K562 (cell line): ENCODE data around the gene HMCN1. TPM values are rescaled to one million over a fixed set of nuclear protein-coding genes. Genes with fewer than 3 reads are reported as not detected.
A peak's percentile ranks its signal among the peaks of the same experiment; 100 is the strongest.

Experiments
- CBX8 ChIP-seq: fragments of 200-600 bp; sonication (generic); IDR thresholded peaks from 2 replicates; pipeline ENCODE4 v1.6.1; 2012; ENCODE audit warnings: borderline replicate concordance, mixed run types, low read depth, mild to moderate bottlenecking, moderate library complexity, mixed read lengths, low read length, control low read depth, inconsistent platforms; ENCODE audit not compliant: poor library complexity, severe bottlenecking; ENCODE audit errors: extremely low read depth
- CEBPG ChIP-seq, 3 experiments: fragments of 200-800 bp in 1 of 3; sonication (Bioruptor generic) in 1 of 3; sonication (generic) in 1 of 3; formaldehyde crosslinking in 1 of 3; IDR thresholded peaks in 2 of 3; conservative IDR thresholded peaks in 1 of 3; 2 replicates each; pipeline versions ENCODE4 v1.6.1 to v1.8.0; 2016 to 2022; ENCODE audit warnings: missing compliant biosample characterization in 2 of 3, missing genetic modification characterization in 2 of 3, mild to moderate bottlenecking in 1 of 3, missing genetic modification reagents in 1 of 3
- CHD1 ChIP-seq: fragments of 200-600 bp; sonication (generic); IDR thresholded peaks from one replicate; pipeline ENCODE4 v1.6.1; 2012; ENCODE audit warnings: mild to moderate bottlenecking, moderate library complexity, low read length, inconsistent platforms
- DIDO1 ChIP-seq: fragments of 450-650 bp; IDR thresholded peaks from 2 replicates; pipeline ENCODE4 v1.6.1; 2016; ENCODE audit warnings: low read depth, missing biosample characterization, missing genetic modification characterization
- ERF ChIP-seq: fragments of 450-650 bp; formaldehyde crosslinking; IDR thresholded peaks from 2 replicates; pipeline ENCODE4 v1.4.0; 2020; ENCODE audit warnings: mild to moderate bottlenecking, mixed read lengths
- GATAD2B ChIP-seq: fragments of 450-650 bp; IDR thresholded peaks from 2 replicates; pipeline ENCODE4 v1.6.1; 2017; ENCODE audit warnings: mild to moderate bottlenecking, borderline replicate concordance
- MAFK ChIP-seq: IDR thresholded peaks from 2 replicates; pipeline ENCODE4 v1.6.1; 2011; ENCODE audit warnings: low read length, improper control_type of control experiment
- MBD2 ChIP-seq: sonication (generic); IDR thresholded peaks from 2 replicates; pipeline ENCODE4 v1.6.1; 2016; ENCODE audit warnings: low read depth, borderline replicate concordance
- POLR3G ChIP-seq: IDR thresholded peaks from 2 replicates; pipeline ENCODE4 v1.6.1; 2011; ENCODE audit not compliant: insufficient read length, insufficient replicate concordance; ENCODE audit errors: extremely low read depth
- RBM17 ChIP-seq: fragments of 200-400 bp; formaldehyde crosslinking; IDR thresholded peaks from 2 replicates; pipeline ENCODE4 v1.6.1; 2017; ENCODE audit warnings: low read depth, mild to moderate bottlenecking, low read length, borderline replicate concordance
- RFX1 ChIP-seq: fragments of 450-650 bp; IDR thresholded peaks from 2 replicates; pipeline ENCODE4 v1.6.1; 2016; ENCODE audit warnings: mild to moderate bottlenecking, moderate library complexity
- TAL1 ChIP-seq: fragments of 450-650 bp; IDR thresholded peaks from 2 replicates; pipeline ENCODE4 v1.6.1; 2016; ENCODE audit warnings: mild to moderate bottlenecking
- TFAM ChIP-seq: fragments of 250-450 bp; sonication (Bioruptor Pico); conservative IDR thresholded peaks from 2 replicates; pipeline ENCODE4 v1.5.0; 2021; ENCODE audit warnings: mild to moderate bottlenecking, moderate library complexity
- TOE1 ChIP-seq, 2 experiments: fragments of 450-650 bp in 1 of 2; sonication (generic) in 1 of 2; formaldehyde crosslinking in 1 of 2; IDR thresholded peaks; 2 replicates each; pipeline versions ENCODE4 v1.7.1 to v1.8.0; 2016 to 2022; ENCODE audit warnings: borderline replicate concordance in 2 of 2, mild to moderate bottlenecking in 2 of 2, antibody characterized with exemption in 1 of 2, inconsistent platforms in 1 of 2, low read depth in 1 of 2, missing genetic modification reagents in 1 of 2, moderate library complexity in 1 of 2
- ZNF431 ChIP-seq: sonication (generic); formaldehyde crosslinking; IDR thresholded peaks from 2 replicates; pipeline ENCODE4 v1.8.0; 2022; ENCODE audit warnings: mild to moderate bottlenecking, missing genetic modification reagents
- ZNF589 ChIP-seq: fragments of 200-800 bp; sonication (Bioruptor generic); IDR thresholded peaks from 2 replicates; pipeline ENCODE4 v1.6.1; 2016; ENCODE audit warnings: low read depth, missing genetic modification characterization, missing compliant biosample characterization
- ZNF668 ChIP-seq: fragments of 250-450 bp; sonication (Bioruptor Pico); IDR thresholded peaks from 2 replicates; pipeline ENCODE4 v1.8.0; 2022; ENCODE audit warnings: mild to moderate bottlenecking, inconsistent platforms
- polyA plus RNA-seq, 8 experiments: library from polyadenylated mRNA; depleted of rRNA in 4 of 8; stranded (reverse) in 5 of 8; unstranded in 3 of 8; fragments of >200 nt; fragmentation: Nextera tagmentation in 2 of 8; fragmentation: Illumina TruSeq in 1 of 8; extraction: Ambion mirVana in 2 of 8; extraction: Trizol in 1 of 8; gene quantifications; 2 replicates each; pipeline versions ENCODE4 v1.2.1 to v1.2.3, GENCODE V29; 2011 to 2014; ENCODE audit warnings: inconsistent platforms in 1 of 8, missing spikeins in 1 of 8
- total RNA-seq, 7 experiments: library from RNA; depleted of rRNA in 6 of 7; stranded (reverse); fragments of >200 nt in 6 of 7; fragmentation: Illumina TruSeq in 2 of 7; extraction: Trizol in 2 of 7; gene quantifications; 2 replicates each; pipeline versions ENCODE4 v1.2.1 to v1.2.3, GENCODE V29; 2011 to 2021; ENCODE audit warnings: low replicate concordance in 1 of 7
- TF ChIP-seq, protein P1 (sequence below): sonication (generic); formaldehyde crosslinking; IDR thresholded peaks from 2 replicates; pipeline ENCODE4 v1.8.0; 2022; ENCODE audit warnings: mild to moderate bottlenecking, missing genetic modification reagents

Gene HMCN1
- total and polyA plus RNA-seq, 9 of the 15 experiments (the other 6 are each of a cell fraction or from before 2014, with no cell fraction given): 0.07 to 0.36 (median 0.21) TPM

DNA sequence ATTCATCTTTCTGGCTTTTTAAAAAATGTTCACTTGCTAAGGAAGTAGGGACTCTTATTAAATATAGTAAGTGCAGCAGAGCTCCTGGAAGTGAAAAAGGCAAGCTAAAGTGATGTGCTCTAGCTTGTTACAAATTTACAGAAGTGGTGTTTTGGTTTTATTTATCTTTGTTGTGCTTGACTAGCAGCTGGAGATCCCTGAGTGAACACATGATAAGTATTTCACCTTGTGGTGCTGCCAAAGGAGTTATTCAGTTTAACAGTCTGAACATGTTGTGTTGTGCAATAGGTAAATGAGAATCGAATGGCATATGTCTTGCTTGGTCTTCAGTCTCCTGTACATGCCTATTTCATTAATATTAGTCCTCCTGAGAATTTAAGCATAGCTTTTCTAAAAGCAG, 325.1 kb downstream of the HMCN1 start (continued):
- no peak for TF ChIP-seq CBX8
- no peak for TF ChIP-seq RFX1
- TF ChIP-seq ZNF668: no peak
- no peak for TF ChIP-seq MAFK
- no peak for TF ChIP-seq ZNF431 (CRISPR knock-in tag)
- TF ChIP-seq DIDO1 (tag): no peak
- TF ChIP-seq TAL1: no peak
- TF ChIP-seq ZNF589: no peak
- TF ChIP-seq MBD2: no peak
- TF ChIP-seq TOE1 (IDR thresholded peaks at IDR 0.05; ENCODE audit: borderline replicate concordance): no peak
- no peak for TF ChIP-seq TOE1 (CRISPR knock-in tag; IDR thresholded peaks at IDR 0.05; ENCODE audit: borderline replicate concordance, low read depth)
- no peak for TF ChIP-seq POLR3G
- TF ChIP-seq TFAM (CRISPR knock-in tag): no peak
- TF ChIP-seq CEBPG (CRISPR knock-in tag; IDR thresholded peaks at IDR 0.05): no peak; the same call in 1 of the 2 replicates
- TF ChIP-seq CEBPG (tag; conservative IDR thresholded peaks at IDR 0.05 in 1 of 2, IDR thresholded peaks at IDR 0.05 in 1 of 2): peak; percentile 77 to 85
- TF ChIP-seq ERF: no peak
- no peak for TF ChIP-seq GATAD2B
- TF ChIP-seq RBM17: no peak
- TF ChIP-seq CHD1: no peak
- TF ChIP-seq, protein P1, sequence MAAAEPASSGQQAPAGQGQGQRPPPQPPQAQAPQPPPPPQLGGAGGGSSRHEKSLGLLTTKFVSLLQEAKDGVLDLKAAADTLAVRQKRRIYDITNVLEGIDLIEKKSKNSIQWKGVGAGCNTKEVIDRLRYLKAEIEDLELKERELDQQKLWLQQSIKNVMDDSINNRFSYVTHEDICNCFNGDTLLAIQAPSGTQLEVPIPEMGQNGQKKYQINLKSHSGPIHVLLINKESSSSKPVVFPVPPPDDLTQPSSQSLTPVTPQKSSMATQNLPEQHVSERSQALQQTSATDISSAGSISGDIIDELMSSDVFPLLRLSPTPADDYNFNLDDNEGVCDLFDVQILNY (CRISPR knock-in tag): no peak
